Esophagus muscularis mucosa (tissue), 4 donors: ENCODE measurements around the gene SYNPO2L. TPM values are rescaled to one million over a fixed set of nuclear protein-coding genes. Genes with fewer than 3 reads are reported as not detected.

ENCODE experiments used
- DNase-seq: peaks from one replicate; pipeline ENCODE4 v3.0.0-alpha.2; 2017; ENCODE audit errors: extremely low spot score
- H3K27ac ChIP-seq, 4 donors: fragments of 200-600 bp; sonication (generic); replicated peaks in 1 of 4; 1 replicate in 3 of 4; 2 replicates in 1 of 4; pipeline ENCODE4 v1.5.1; 2016 to 2019; ENCODE audit warnings: mild to moderate bottlenecking in 1 of 4
- H3K27me3 ChIP-seq, 4 donors: fragments of 200-600 bp; sonication (generic); one replicate each; pipeline versions ENCODE4 v1.5.1 to v1.6.0; 2016 to 2019
- H3K36me3 ChIP-seq, 4 donors: fragments of 200-600 bp; sonication (generic); one replicate each; pipeline ENCODE4 v1.5.1; 2016 to 2019
- H3K4me1 ChIP-seq, 4 donors: fragments of 200-600 bp; sonication (generic); one replicate each; pipeline ENCODE4 v1.5.1; 2016 to 2019
- H3K4me3 ChIP-seq, 4 donors: fragments of 200-600 bp; sonication (generic); 1 replicate in 2 of 4; 2 replicates in 2 of 4; pipeline ENCODE4 v1.5.1; 2016 to 2019; ENCODE audit warnings: mild to moderate bottlenecking in 4 of 4, moderate library complexity in 1 of 4
- H3K9me3 ChIP-seq, 4 donors: fragments of 200-600 bp; sonication (generic); 1 replicate in 3 of 4; 2 replicates in 1 of 4; pipeline ENCODE4 v1.5.1; 2016 to 2019
- CTCF ChIP-seq, 3 experiments: fragments of 200-600 bp in 2 of 3; fragments of 450-650 bp in 1 of 3; sonication (generic) in 2 of 3; IDR thresholded peaks; one replicate each; pipeline ENCODE4 v1.5.1; 2017 to 2019; ENCODE audit warnings: antibody characterized with exemption in 3 of 3, mild to moderate bottlenecking in 2 of 3, moderate library complexity in 1 of 3
- EP300 ChIP-seq: sonication (generic); formaldehyde crosslinking; IDR thresholded peaks from one replicate; pipeline ENCODE4 v1.6.1; 2017; ENCODE audit warnings: antibody characterized with exemption
- POLR2A ChIP-seq: fragments of 450-650 bp; IDR thresholded peaks from one replicate; pipeline ENCODE4 v1.6.1; 2017; ENCODE audit warnings: antibody characterized with exemption, moderate library complexity, mild to moderate bottlenecking, low read depth
- POLR2AphosphoS5 ChIP-seq, 2 donors: sonication (generic); formaldehyde crosslinking; IDR thresholded peaks; one replicate each; pipeline ENCODE4 v1.6.1; 2017; ENCODE audit warnings: antibody characterized with exemption in 2 of 2
- WGBS: methylation state at CpG from one replicate; pipeline ENCODE4 v1.1.5; 2018; 5-methylcytosine and 5-hydroxymethylcytosine counted together
- intact Hi-C: fragments of 100-400 bp; cut with DNase I; formaldehyde crosslinking; loops from one replicate; pipeline ENCODE4 v1.15.1; 2023
- total RNA-seq, 4 donors: library from RNA; depleted of rRNA; stranded (reverse); fragments of >200 nt; gene quantifications; one replicate each; pipeline versions ENCODE4 v1.1.0 to v1.2.1, GENCODE V29; 2016

SYNPO2L gene
- total RNA-seq, 4 donors from 2014 or later: not detected

GRCh38 chr10:73644767-73645166 is 11.1 kb downstream of the SYNPO2L start:
- peaks cover 21 to 33% (median 27%) of the 10 kb centered on the region in 4 donors for H3K4me1 ChIP-seq
- no peak overlapping the region for H3K27ac ChIP-seq
- WGBS: 52% methylated on average over 1 of the region's 1 CpG
- intact Hi-C loops: loop anchor here (2.0 kb wide), 1 partner anchor 114 kb away; no protein-coding TSS in a partner anchor
- no peak overlapping the region for H3K4me3 ChIP-seq
- no peaks in the 10 kb centered on the region for H3K36me3 ChIP-seq
- H3K9me3 ChIP-seq: no peaks in the 10 kb centered on the region
- no peak for DNase-seq
- TF ChIP-seq POLR2AphosphoS5 (IDR thresholded peaks at IDR 0.05) (no peak), EP300 (no peak), CTCF (IDR thresholded peaks at IDR 0.05) (no peak), POLR2A (no peak)
- no peaks in the 10 kb centered on the region for H3K27me3 ChIP-seq

- Histone ChIP-seq H3K36me3 (no peaks in the 10 kb centered on the region), H3K9me3 (no peaks in the 10 kb centered on the region), H3K4me1 (peaks cover 21 to 33% (median 27%) of the 10 kb centered on the region in 4 donors), H3K27ac (no peak overlapping the region), H3K27me3 (no peaks in the 10 kb centered on the region), H3K4me3 (no peak overlapping the region)
- intact Hi-C loops: loop anchor here (2.0 kb wide), 1 partner anchor 113 kb away; no protein-coding TSS in a partner anchor
- TF ChIP-seq POLR2AphosphoS5 (IDR thresholded peaks at IDR 0.05) (peak; percentile 26 to 42), CTCF (IDR thresholded peaks at IDR 0.05) (peak; percentile 87 to 95 (median 90)), EP300 (no peak), POLR2A (no peak)
- 15% methylated on average over 5 of the region's 5 CpGs for WGBS
- DNase-seq: no peak
These were observed 11.7 kb downstream of the SYNPO2L start for GRCh38 chr10:73644015-73644743.

- Histone ChIP-seq H3K27me3 (no peaks in the 10 kb centered on the region), H3K4me1 (peaks cover 17 to 27% (median 22%) of the 10 kb centered on the region in 4 donors), H3K27ac (no peak overlapping the region), H3K9me3 (no peaks in the 10 kb centered on the region), H3K36me3 (no peaks in the 10 kb centered on the region), H3K4me3 (no peak overlapping the region)
- intact Hi-C loops: no loop called here
- no peak for DNase-seq
- TF ChIP-seq POLR2A: no peak
- TF ChIP-seq EP300: no peak
- TF ChIP-seq CTCF (IDR thresholded peaks at IDR 0.05): no peak
- TF ChIP-seq POLR2AphosphoS5 (IDR thresholded peaks at IDR 0.05): no peak
- WGBS: 83% methylated on average over 2 of the region's 2 CpGs
These were observed 12.5 kb downstream of the SYNPO2L start for GRCh38 chr10:73643362-73643761.

GRCh38 chr10:73641328-73642060 is 14.3 kb downstream of the SYNPO2L start, which contains the start of gene MYOZ1:
TSS of gene MYOZ1 (minus strand) at chr10:73641474. CDS start at chr10:73640017, 1,457 bp downstream.
- H3K36me3 ChIP-seq: no peaks in the 10 kb centered on the region
- peaks cover 2 to 10% (median 4%) of the 10 kb centered on the region in 4 donors for H3K4me1 ChIP-seq
- intact Hi-C loops: no loop called here
- 72% methylated on average over 9 of the region's 9 CpGs for WGBS
- no peak for TF ChIP-seq POLR2A
- no peak for TF ChIP-seq EP300
- no peak for TF ChIP-seq CTCF (IDR thresholded peaks at IDR 0.05)
- no peak for TF ChIP-seq POLR2AphosphoS5 (IDR thresholded peaks at IDR 0.05)
- no peaks in the 10 kb centered on the region for H3K27me3 ChIP-seq
- no peaks in the 10 kb centered on the region for H3K9me3 ChIP-seq
- no peak for DNase-seq
- no peak within 1 kb of the TSS for H3K27ac ChIP-seq
- no peak within 1 kb of the TSS for H3K4me3 ChIP-seq
